Activated T-helper 1 cell treated with anti-CD3 and anti-CD28 coated beads, Interleukin-12 subunit alpha, Interleukin-12 subunit beta, Interleukin-2, Interleukin-4 antibody, amounts not matched to agents 30 ng/mL and 10 ng/mL and 1 ng/mL, durations not matched to agents 14 hours and 24 hours and 36 hours (primary cell): ENCODE measurements around the gene FYCO1. TPM values are rescaled to one million over a fixed set of nuclear protein-coding genes. Genes with fewer than 3 reads are reported as not detected.

ENCODE experiments used
- DNase-seq: peaks from one replicate; pipeline ENCODE4 v3.0.0; 2021; ENCODE audit warnings: low spot score
- H3K27ac Mint-ChIP-seq: one replicate; pipeline ENCODE4 v1.8.0; 2021; ENCODE audit warnings: mild to moderate bottlenecking, mixed read lengths
- H3K27me3 Mint-ChIP-seq: one replicate; pipeline ENCODE4 v1.8.0; 2022; ENCODE audit warnings: mild to moderate bottlenecking, moderate library complexity, mixed read lengths; ENCODE audit not compliant: insufficient read depth
- H3K36me3 Mint-ChIP-seq: one replicate; pipeline ENCODE4 v1.8.0; 2021; ENCODE audit warnings: low read depth, mixed read lengths
- H3K4me1 Mint-ChIP-seq: one replicate; pipeline ENCODE4 v1.8.0; 2021; ENCODE audit warnings: low read depth, mixed read lengths
- H3K4me3 Mint-ChIP-seq: one replicate; pipeline ENCODE4 v1.8.0; 2021; ENCODE audit warnings: mild to moderate bottlenecking, moderate library complexity, mixed read lengths
- H3K9me3 Mint-ChIP-seq: one replicate; pipeline ENCODE4 v1.8.0; 2021; ENCODE audit warnings: mixed read lengths
- intact Hi-C: fragments of 100-400 bp; cut with micrococcal nuclease; formaldehyde crosslinking; loops from one replicate; pipeline ENCODE4 v1.15.1; 2024
- total RNA-seq: library from RNA; stranded (reverse); gene quantifications from 2 replicates; pipeline ENCODE4 v1.2.3, GENCODE V29; 2022

Gene FYCO1
- total RNA-seq, 1 donor from 2014 or later, result 16.3 TPM

DNA sequence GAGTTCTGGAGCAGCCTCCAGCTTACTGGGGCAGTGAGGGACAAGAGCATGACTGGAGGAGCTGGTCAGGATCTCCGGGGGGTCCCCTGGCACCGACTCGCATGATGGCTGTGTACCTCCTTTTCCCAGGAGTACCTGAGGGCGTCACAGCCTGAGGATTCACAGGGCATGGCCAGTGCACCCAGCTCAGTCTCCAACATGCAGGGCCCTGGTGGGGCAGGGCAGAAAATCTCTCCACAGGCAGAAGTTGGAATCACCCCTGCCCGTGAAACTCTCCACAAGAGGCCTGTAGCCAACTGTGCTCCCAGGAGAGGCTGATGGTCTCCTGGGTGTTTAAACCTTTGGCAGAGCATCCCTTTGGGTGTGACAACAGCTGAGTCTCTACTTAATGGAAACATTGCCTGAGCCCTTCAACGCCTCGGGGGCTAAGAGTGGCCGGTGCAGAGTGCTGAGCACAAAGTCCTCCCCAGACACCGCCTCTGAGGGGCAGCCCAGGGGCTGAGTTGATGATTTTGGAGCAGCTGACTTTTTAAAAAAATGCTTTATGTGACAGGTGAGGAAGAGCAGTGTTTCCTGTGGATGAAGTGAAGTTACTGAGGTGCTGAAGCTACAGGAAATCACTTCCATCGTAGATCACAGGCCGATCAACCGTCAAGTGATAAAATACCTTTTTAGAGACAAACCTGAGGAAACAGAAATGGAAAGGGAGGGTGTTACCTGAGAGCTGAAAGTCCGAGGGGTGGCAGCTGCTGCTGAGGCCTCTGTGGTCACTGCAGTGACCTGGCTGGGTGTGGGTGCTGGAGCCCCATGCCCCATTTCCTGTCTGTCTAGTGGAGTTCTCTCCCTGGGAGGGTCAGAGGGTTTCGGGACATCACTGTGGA, 74.2 kb downstream of the FYCO1 start:
- Mint-ChIP-seq H3K36me3 (peaks cover 60% of the 10 kb centered on the region), H3K4me3 (no peak overlapping the region), H3K4me1 (peaks cover 22% of the 10 kb centered on the region), H3K9me3 (no peaks in the 10 kb centered on the region), H3K27ac (no peak overlapping the region), H3K27me3 (peaks cover 3% of the 10 kb centered on the region)
- intact Hi-C loops, result no loop called here
- DNase-seq, result no peak

DNA sequence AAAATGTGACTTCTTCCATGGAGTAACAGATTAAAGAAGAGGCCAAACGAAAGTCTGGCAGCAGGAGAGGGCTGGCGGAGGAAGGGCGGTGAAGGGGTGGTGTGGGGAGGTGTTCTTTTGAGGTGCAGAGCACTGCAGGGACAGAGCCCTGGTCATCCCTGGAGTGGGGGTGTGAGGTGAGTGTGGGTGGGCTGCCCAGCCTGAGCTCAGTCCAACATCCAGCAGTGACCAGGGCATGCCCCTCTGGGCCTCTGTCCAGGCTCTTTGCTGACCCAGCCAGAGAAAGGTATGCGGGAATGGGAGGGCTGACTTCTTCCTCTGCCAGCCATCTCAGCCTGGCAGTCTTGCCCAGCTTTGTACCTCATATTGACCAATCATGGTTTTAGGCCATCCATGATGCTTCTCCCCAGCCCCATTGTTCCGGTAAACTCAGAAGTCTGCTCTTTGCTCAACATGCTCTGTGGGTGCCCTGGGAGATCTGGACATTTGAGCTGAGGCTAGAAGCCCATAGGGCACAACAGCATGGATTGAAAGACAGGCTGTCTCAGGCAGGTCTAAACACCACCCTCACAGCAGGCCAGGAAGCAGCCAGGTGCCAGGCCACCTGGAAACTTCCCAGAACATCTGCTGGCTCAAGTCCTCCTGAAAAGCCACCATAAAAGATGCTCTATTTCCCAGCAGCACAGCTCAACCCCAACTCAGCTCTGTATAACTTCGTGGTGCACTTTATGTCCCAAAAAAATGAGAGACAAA, 78.3 kb downstream of the FYCO1 start:
- Mint-ChIP-seq H3K4me3 (no peak overlapping the region), H3K27ac (no peak overlapping the region), H3K36me3 (peaks cover 36% of the 10 kb centered on the region), H3K27me3 (peaks cover 21% of the 10 kb centered on the region), H3K4me1 (peaks cover 42% of the 10 kb centered on the region), H3K9me3 (no peaks in the 10 kb centered on the region)
- DNase-seq, result no peak
- intact Hi-C loops, result loop anchor here (5.0 kb wide), 2 partner anchors 250 to 880 kb away; no protein-coding TSS in a partner anchor

DNA sequence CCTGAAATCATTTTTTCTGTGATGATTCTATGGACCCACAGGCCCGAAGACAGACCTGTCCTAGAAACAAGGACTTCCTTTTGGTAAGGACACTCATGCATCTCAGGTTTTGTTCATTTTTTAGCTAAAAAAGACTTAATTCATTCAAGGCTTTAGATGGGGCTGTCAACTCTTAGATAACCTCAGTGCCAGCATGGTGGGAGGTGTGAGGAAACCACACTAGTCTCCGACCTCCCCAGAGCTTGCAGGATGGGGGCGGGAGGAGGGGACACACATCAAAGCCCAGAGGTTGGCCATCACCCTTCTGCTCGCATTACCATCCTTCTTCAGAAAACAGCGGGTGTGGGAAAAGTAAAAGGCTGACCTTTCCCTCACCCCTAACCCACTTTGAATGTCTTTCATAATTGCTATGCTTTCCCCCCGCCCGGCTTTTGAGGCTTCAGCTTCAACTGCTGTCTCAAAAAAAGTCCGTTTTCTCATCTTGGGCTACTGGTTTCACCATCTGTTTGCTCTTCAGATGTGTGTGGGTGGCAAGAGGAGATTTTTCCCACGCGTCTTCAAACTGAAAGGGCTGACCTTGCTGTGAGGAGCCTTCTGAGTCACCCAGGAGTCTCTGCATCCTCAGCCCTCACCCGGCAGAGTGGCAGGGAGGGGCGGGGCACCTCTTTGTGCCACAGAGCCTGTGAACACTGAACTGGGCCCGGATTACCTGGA, 79.9 kb downstream of the FYCO1 start:
- H3K4me3 Mint-ChIP-seq, result peak overlapping the region; percentile 58
- intact Hi-C loops, result loop anchor here (1.0 to 5.0 kb wide), 12 partner anchors 10 to 878 kb away; partner anchors contain the start of genes CXCR6, FYCO1 and SACM1L
- no peaks in the 10 kb centered on the region for H3K9me3 Mint-ChIP-seq
- peaks cover 30% of the 10 kb centered on the region for H3K27me3 Mint-ChIP-seq
- peaks cover 33% of the 10 kb centered on the region for H3K4me1 Mint-ChIP-seq
- peak overlapping the region; percentile 83 for H3K27ac Mint-ChIP-seq
- DNase-seq, result peak; percentile 65
- peaks cover 30% of the 10 kb centered on the region for H3K36me3 Mint-ChIP-seq

DNA sequence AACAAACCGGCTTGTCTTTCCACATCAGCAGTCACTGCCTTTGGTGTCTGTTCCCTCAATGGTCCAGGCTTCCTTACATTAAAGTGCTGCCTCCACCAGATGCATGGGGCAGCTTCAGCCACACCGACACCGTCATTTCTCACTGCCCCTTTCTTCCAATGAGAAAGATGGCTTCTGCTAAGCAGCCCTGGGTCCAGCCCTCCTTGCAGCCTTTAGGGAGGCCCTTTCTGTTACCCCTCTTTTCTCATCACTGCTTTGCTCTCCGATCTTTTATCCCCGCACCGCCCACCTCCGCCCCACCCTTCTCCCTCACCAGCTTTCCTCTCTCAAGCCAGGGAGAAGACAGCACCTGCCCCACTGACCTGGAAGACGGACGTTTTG, 80.6 kb downstream of the FYCO1 start:
- intact Hi-C loops, result loop anchor here (1.0 to 5.0 kb wide), 7 partner anchors 10 to 878 kb away; partner anchors contain the start of genes CXCR6 and FYCO1
- no peaks in the 10 kb centered on the region for H3K9me3 Mint-ChIP-seq
- H3K4me3 Mint-ChIP-seq, result peak overlapping the region; percentile 58
- peaks cover 35% of the 10 kb centered on the region for H3K27me3 Mint-ChIP-seq
- H3K4me1 Mint-ChIP-seq, result peaks cover 33% of the 10 kb centered on the region
- peaks cover 27% of the 10 kb centered on the region for H3K36me3 Mint-ChIP-seq
- peak overlapping the region; percentile 83 for H3K27ac Mint-ChIP-seq
- DNase-seq, result no peak

DNA sequence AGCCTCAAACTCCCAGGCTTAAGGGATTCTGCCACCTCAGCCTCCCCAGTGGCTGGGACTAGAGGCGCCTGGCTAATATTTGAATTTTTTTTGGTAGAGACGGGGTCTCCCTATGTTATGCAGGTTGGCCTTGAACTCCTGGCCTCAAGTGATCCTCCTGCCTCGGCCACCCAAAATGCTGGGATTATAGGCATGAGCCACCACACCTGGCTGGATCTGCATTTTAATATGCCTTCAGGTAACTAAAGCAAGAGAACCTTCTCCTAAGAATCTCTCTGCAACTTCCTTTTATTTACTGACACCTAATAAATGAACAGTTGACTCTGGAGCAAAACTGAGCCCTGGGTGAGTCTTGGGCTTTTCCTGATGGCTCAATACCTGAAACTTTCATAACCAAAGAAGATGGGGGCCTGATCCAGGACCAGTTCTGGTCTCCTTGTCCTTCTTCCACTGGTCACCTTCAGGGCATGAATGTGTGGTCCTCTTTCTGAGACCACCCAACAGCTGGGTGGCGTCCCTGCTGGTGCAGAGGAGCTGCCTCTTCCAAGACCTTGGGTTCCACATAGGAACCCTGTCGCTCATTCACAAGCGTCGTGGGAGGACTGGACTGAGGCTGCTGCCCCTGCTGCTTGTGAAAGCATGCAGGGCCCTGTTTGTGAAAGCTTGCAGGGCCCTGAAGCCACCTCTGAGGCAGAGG, 81.1 kb downstream of the FYCO1 start:
- intact Hi-C loops, result loop anchor here (1.0 to 5.0 kb wide), 7 partner anchors 9 to 877 kb away; partner anchors contain the start of genes CXCR6 and FYCO1
- Mint-ChIP-seq H3K4me1 (peaks cover 33% of the 10 kb centered on the region), H3K27ac (no peak overlapping the region), H3K27me3 (peaks cover 41% of the 10 kb centered on the region), H3K36me3 (peaks cover 28% of the 10 kb centered on the region), H3K9me3 (no peaks in the 10 kb centered on the region), H3K4me3 (no peak overlapping the region)
- no peak for DNase-seq

DNA sequence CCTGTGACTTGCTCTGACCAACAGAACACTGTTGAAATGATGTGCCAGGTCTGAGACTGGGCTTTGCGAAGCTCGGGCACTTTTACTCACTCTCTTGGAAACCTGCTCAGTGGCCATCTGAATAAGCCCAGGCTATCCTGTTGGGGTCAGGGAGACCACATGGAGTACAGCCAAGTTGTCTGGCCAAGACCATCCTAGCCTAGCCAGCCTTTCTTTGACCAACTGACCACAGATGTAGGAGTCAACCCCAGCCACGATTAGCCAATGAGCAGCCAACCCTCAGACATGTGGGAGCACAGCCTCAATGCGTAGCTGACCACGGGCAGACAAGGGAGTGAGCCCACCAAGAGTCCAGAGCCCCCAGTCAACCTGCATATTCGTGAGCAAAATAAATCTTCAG, 83.2 kb downstream of the FYCO1 start:
- DNase-seq, result no peak
- H3K4me3 Mint-ChIP-seq, result no peak overlapping the region
- intact Hi-C loops, result no loop called here
- H3K4me1 Mint-ChIP-seq, result peaks cover 43% of the 10 kb centered on the region
- H3K9me3 Mint-ChIP-seq, result no peaks in the 10 kb centered on the region
- peaks cover 19% of the 10 kb centered on the region for H3K36me3 Mint-ChIP-seq
- H3K27ac Mint-ChIP-seq, result no peak overlapping the region
- H3K27me3 Mint-ChIP-seq, result peaks cover 43% of the 10 kb centered on the region

DNA sequence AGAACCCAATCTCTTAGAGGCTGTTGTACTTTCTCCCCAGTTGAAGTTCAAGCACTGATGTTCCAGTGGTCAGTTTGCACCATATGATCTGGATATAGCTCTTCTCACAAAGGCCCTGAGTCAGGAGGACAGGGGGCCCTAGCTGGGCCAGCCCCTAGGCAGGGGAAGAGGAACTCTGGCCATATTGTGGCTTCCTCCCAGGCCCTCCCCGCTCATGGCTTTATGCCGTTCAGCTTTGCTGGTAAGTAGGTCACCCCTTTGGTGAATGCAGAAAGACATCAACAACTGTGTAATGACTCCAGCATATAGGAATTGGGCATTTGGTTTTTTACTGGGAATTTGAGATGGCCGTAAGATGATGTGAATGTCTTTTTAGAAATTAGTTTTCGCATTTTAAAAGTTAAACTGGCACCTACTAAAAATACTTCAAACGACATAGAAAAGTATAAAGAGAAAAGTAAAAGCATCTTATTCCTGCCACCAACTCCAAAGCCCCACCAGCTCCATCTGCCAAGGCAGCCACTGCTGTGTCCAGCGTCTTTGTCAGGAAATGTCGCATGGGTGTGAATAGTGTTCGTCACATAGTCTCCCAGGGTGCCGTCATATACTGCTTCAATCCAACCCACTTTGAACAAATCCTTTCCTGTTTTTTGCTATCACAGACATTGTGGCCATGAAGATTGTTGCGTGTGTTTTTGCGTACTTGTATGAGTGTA, 84.0 kb downstream of the FYCO1 start:
- no peaks in the 10 kb centered on the region for H3K9me3 Mint-ChIP-seq
- intact Hi-C loops, result no loop called here
- no peak for DNase-seq
- peaks cover 38% of the 10 kb centered on the region for H3K4me1 Mint-ChIP-seq
- H3K27me3 Mint-ChIP-seq, result peaks cover 41% of the 10 kb centered on the region
- H3K4me3 Mint-ChIP-seq, result no peak overlapping the region
- peaks cover 17% of the 10 kb centered on the region for H3K36me3 Mint-ChIP-seq
- H3K27ac Mint-ChIP-seq, result no peak overlapping the region

DNA sequence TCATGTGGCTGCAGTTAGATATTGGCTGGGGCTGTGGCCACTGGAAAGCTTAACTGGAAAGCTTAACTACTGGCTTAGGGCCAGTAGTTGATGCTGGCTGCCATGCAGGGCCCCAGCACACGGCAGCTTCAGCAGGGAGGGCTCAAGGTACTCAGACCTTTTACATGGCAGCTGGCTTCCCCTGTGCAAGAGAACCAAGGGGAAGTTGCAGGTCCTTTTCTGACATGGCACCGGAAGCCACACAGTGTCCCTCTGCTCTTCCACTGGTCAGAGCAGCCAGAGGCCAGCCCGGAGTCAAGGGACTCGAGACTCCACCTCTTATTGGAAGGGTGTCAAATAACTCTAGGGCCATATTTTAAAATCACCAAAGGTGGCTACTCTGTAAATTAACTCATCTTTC, 84.7 kb downstream of the FYCO1 start:
- no peak for DNase-seq
- no peak overlapping the region for H3K4me3 Mint-ChIP-seq
- peaks cover 41% of the 10 kb centered on the region for H3K27me3 Mint-ChIP-seq
- intact Hi-C loops, result no loop called here
- H3K27ac Mint-ChIP-seq, result no peak overlapping the region
- peaks cover 17% of the 10 kb centered on the region for H3K36me3 Mint-ChIP-seq
- H3K4me1 Mint-ChIP-seq, result peaks cover 30% of the 10 kb centered on the region
- peaks cover 2% of the 10 kb centered on the region for H3K9me3 Mint-ChIP-seq

DNA sequence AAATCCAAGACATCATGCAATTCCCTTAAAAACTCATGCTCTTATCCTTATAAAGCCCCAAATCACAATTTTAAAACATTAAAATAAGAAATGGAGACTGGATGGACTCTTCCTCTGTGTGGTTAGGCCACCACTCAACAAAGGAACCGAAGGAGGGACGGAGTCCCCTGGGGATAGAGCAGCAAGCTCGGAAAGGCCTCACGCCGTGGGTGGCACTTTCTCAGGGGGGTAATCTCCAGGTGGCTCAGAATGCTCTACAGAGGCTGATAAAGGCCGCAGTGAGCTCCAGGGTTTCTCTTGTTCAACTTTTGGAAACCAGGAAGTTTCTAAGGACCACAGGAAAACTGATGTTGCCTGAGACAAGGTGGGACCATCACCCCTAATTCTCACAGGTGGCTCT, 86.1 kb downstream of the FYCO1 start:
- peaks cover 4% of the 10 kb centered on the region for H3K9me3 Mint-ChIP-seq
- no peak overlapping the region for H3K27ac Mint-ChIP-seq
- no peak overlapping the region for H3K4me3 Mint-ChIP-seq
- peaks cover 18% of the 10 kb centered on the region for H3K36me3 Mint-ChIP-seq
- intact Hi-C loops, result loop anchor here (2.0 kb wide), 1 partner anchor 69 kb away; no protein-coding TSS in a partner anchor
- DNase-seq, result no peak
- peaks cover 39% of the 10 kb centered on the region for H3K27me3 Mint-ChIP-seq
- H3K4me1 Mint-ChIP-seq, result peaks cover 25% of the 10 kb centered on the region

DNA sequence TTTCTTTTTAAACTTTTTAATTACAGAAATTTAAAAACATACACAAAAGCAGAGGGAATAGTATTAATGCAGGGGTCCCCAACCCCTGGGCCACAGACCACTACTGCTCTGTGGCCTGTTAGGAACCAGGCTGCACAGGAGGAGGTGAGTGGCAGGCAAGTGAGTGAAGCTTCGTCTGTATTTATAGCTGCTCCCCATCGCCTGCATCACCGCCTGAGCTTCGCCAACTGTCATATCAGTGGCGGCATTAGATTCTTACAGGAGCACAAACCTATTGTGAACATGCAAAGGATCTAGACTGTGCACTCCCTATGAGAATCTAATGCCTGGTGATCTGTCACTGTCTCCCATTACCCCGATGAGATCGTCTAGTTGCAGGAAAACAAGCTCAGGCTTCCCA, 86.9 kb downstream of the FYCO1 start:
- H3K27me3 Mint-ChIP-seq, result peaks cover 36% of the 10 kb centered on the region
- H3K4me1 Mint-ChIP-seq, result peaks cover 24% of the 10 kb centered on the region
- intact Hi-C loops, result loop anchor here (1.0 to 2.0 kb wide), 2 partner anchors 27 to 68 kb away; no protein-coding TSS in a partner anchor
- H3K4me3 Mint-ChIP-seq, result no peak overlapping the region
- peaks cover 4% of the 10 kb centered on the region for H3K9me3 Mint-ChIP-seq
- no peak for DNase-seq
- H3K36me3 Mint-ChIP-seq, result peaks cover 18% of the 10 kb centered on the region
- no peak overlapping the region for H3K27ac Mint-ChIP-seq

DNA sequence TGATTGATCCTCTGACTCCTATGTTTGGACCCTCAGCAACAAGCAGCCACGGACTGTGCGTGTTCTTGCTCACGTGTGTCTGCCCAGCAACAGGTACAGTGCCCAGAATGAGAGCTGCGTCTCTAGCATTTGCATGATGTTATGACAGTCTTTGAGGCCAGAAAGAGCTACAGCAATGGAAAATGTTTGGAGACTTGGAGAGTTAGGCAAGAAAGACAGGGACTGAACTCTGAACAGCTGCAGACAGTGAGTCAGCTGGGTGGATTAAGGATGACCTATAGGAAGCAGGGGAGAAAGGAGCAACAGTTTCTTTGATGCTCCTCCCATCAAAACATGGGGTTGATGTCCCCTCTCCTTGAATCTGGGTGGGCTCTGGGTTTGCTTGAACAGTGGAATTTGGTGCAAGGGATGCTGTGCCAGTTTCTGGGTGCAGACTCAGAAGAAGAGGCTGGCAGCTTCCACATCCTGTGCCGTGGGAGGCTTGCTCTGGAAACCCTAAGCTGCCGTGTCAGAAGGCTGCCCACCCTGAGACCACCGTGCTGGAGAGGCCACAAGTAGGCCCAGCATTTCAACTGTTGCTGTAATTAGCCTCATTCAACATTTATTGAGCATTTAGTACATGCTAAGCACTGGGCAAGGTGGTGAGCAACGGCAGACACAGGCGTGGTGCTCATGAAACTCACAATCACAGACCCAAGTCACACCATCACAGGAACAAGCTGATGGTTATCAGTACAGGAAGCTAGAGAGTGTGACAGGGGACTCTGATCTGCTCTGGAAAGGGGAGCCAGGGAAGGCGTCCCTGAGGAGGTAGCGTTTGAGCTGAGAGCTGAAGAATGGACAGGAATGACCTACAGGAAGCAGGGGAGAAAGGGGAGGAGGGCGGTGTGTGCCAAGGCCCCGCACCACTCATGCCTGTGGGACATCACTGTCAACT, 87.6 kb downstream of the FYCO1 start:
- peaks cover 34% of the 10 kb centered on the region for H3K27me3 Mint-ChIP-seq
- H3K27ac Mint-ChIP-seq, result no peak overlapping the region
- peaks cover 24% of the 10 kb centered on the region for H3K4me1 Mint-ChIP-seq
- peaks cover 4% of the 10 kb centered on the region for H3K9me3 Mint-ChIP-seq
- DNase-seq, result peak; percentile 19
- no peak overlapping the region for H3K4me3 Mint-ChIP-seq
- intact Hi-C loops, result loop anchor here (1.0 to 2.0 kb wide), 2 partner anchors 27 to 67 kb away; no protein-coding TSS in a partner anchor
- peaks cover 18% of the 10 kb centered on the region for H3K36me3 Mint-ChIP-seq
